ENCODE data around the gene PRTN3.
"Not testable (repeated sequence)": the region's sequence is repeated elsewhere in the genome, so short reads cannot be mapped to it uniquely, and the experiment has no call there.

GRCh38 chr19:849195-849594 lies 8.4 kb downstream of the PRTN3 start:
- TF ChIP-seq CTCF, POLR2AphosphoS5, POLR2A, EP300 (IDR thresholded peaks at IDR 0.05): not testable (repeated sequence)

Data from upper lobe of left lung (tissue), 4 donors.